SHP77 treated with DMSO at 0.1 percent for 48 hours (cell line): ENCODE results near the gene CHAD.
"Not testable (repeated sequence)": the region's sequence is repeated elsewhere in the genome, so short reads cannot be mapped to it uniquely, and the experiment has no call there.

Source experiments
- DNase-seq: peaks from one replicate; lab custom pipeline; 2025; lab: John Stamatoyannopoulos, UW

The CHAD gene

DNA sequence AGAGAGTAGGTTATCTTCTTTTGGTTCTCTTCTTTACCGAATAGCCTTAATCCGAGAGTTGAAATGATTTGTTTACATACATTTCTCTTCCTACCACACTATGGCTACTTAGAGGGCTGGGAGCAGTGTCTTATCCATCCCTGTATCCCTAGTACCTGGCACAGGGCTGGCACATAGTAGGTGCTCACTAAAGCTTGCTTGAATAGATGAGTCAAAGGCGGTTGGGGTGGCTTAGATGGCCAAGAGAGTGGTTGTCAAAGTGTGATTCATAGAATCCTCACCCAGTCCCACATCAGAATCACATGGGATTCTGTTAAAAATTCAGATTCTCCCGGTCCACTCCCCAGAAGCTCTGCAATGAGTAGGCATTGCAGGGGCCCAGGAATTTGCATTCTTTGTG, 11.1 kb downstream of the CHAD start:
- DNase-seq, result no peak

GRCh38 chr17:50453901-50454300, 14.8 kb downstream of the CHAD start:
- no peak for DNase-seq

DNA sequence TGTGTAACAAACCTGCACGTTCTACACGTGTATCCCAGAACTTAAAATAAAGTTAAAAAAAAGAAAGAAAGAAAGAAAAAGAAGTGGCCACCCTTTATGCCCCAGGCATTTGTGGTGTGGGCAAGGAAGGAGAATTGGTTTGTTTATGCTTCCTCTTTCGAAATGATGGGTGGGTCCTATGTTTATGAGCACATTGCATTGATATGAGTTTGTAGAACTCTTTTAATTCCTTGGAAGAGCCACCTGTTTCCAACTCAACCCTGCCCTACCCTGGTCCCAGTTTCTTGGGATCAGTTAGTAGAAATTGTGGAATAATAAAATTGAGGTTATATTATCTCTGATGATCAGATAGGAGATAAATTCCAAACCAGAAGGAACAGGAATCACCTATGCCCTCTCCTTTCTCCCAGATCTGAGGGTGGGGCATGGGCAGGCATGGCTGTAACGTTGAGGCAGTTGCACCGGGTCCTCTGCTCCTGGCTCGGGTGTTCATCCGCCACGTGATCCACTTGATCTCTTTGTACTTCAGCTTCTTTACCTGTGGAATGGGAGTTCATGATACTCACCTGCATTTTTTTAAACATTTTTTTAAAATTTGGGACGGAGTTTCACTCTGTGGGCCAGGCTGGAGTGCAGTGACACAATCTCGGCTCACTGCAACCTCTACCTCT, 15.9 kb downstream of the CHAD start:
- no peak for DNase-seq

DNA sequence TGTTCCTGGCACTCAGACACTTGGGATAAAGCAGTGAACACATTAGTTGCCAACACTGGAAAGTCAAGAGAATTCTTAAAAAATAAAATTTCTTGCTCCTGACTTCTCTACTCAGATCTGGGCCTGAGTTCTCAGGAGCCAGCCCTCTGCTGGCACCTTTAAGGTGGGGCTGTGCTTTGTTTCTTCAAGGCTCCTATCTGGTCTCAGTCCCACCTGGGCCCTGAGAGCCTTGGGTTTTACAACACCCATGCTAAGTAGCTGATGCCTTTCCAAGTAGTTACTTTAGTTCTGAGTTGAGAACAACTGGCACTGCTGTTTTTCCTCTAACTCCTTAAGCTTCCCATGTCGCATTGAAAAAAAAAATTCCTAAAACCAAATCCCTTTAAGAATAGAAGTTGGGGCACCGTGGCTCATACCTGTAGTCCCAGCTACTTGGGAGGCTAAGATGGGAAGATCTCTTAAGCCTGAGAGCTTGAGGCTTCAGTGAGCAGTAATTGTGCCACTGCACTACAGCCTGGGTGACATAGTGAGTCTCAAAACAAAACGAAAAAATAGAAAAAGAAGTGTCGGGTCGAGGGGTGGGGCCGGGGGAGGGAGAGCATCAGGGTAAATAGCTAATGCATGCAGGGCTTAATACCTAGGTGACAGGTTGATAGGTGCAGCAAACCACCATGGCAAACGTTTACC, 16.6 kb downstream of the CHAD start:
- no peak for DNase-seq

GRCh38 chr17:50448643-50449042, 20.0 kb downstream of the CHAD start:
- DNase-seq, result no peak

- DNase-seq, result peak; percentile 24
Measured at GRCh38 chr17:50447870-50448595, 20.6 kb downstream of the CHAD start.

- DNase-seq, result no peak
Measured at GRCh38 chr17:50445730-50446325, 22.9 kb downstream of the CHAD start.

- DNase-seq, result no peak
Measured at GRCh38 chr17:50444841-50445715, 23.6 kb downstream of the CHAD start.

DNA sequence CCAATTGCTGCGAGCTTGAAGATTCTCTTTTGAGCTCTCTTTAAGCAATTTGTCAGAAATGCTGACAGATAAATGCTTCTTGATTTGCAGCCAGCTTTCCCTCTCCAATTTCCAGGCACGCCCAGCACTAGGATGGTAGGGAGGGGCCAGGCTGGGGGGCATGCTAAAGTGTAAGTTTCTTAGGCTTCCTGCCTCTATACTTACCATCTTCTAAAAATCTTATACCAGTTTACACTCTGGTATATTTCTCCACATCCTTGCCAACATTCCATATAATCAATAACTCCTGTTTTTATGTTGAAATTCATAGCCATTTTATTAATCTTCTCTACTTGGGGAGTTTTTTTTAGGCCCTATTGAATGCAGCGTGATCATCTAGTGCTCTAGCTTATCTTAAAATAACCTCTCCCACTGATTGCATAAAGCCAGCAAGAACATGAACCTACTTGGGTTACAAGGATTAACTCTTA, 25.1 kb downstream of the CHAD start:
- no peak for DNase-seq

DNA sequence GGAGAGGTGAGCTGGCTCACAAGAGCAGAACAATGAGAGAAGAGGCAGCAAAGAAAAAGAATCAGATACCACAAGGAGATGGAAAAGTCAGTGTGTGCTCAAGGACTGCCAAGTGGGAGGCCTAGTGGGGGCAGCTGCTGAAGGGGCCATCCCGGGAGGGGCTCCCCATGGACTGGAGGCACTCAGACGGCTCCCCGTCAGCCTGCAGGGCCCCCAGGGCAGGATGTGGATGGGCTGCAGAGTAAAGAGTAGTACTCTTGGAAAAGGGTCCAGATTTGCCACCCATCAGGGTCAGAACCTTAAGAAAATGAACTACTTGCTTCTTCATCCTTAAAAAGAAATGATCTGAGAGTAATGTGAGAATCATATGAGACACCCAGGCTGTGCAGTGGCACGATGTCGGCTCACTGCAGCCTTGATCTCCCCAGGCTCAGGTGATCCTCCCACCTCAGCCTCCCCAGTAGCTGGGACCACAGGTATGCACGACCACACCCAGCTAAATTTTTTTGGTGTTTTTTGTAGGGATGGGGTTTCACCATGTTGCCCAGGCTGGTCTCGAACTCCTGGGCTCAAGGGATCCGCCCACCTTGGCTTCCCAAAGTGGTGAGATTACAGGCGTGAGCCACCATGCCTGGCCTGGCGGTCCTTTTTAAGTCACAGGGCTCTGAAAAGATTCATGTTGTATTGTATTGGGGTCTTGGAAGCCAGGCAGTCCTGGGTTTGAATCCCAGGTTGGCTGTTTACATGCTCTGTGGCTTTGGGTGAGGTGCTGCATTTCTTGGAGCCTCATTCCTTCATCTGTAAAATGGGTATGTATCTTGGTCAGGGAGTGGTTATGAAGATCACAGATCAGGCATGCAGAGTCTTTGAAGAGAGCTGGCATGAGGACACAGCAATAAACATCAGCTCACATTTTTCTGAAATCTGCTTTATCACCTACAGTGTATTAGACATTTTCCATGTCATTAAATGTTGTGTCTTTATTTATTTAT, 27.5 kb downstream of the CHAD start:
- no peak for DNase-seq

DNA sequence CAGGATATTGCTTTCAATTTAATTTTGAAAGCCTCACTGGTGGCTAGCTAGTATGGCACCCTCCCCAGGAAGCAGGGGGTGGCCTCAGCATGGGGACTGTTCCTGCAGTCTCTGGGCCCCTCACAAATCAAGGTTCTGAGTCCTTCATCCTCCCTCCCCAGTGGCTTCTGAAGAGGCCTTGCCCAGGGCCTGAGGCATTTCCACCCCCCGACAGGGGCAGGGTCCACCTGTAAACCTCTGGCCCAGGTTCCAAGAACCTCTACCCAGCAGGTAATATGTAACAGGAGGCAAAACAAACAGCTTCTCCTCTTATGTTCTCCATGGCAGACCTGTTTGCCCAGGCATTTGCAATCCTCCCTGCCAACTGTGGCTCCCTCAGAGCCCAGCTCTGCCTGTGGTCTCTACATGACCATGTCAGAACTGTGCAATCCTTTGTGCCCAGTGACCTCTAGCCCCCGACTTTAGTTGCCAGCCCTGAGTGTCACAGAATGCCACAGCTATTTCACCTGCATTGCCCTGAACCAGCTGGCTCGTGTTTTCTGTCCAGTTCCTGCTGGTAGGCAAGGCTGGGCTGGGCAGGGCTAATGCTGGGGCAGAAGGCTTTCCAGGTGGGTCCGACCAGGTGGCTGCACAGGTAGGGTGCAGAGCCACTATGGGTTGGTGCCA, 28.4 kb downstream of the CHAD start:
- no peak for DNase-seq

GRCh38 chr17:50439008-50439407, 29.7 kb downstream of the CHAD start:
- DNase-seq, result no peak

DNA sequence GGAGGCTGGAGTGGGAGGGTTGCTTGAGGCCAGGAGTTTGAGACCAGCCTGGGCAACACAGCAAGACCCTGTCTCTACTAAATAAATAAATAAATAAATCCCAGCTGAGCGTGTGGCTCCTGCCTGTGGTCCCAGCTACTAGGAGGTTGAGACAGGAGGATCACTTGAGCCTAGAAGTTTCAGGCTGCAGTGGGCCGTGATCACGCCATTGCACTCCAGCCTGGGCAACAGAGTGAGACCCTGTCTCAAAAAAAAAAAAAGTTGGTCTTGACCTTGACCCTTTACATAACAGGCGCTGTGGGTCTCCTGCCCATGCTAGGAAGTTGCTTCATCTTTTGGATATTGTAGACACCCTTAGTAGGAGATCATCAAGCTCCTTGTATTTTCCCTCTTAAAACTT, 31.3 kb downstream of the CHAD start:
- no peak for DNase-seq

DNA sequence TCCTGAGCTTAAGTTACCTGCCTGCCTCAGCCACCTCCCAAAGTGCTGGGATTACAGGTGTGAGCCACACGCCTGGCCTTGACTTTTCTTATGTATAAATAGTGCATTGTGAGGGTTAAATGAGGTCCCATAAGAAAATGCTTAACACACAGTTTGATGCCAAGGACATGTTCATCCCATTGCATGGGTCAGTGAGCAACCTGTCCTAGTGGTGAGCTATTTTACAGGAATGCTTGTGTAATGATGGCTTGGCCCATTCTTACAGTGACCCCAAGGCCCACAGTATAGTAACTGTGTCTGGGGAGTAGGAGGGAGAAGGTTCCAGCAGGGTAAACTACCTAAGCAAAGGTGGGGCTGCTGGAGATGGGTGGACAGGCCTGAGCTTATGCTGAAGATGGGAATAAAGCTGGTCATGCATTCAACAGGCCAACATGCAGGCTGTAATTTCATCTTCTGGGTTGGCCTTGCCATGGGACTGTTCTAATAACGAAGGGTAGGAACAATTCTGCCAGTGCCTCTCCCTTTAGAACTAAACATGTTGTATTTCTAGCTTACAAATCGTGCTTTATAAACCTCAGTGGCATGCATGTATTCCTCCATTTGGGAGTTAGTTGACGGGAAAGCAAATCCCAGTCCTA, 36.4 kb downstream of the CHAD start:
- no peak for DNase-seq

GRCh38 chr17:50430821-50431618, 37.7 kb downstream of the CHAD start:
- no peak for DNase-seq

GRCh38 chr17:50429793-50430192, 38.9 kb downstream of the CHAD start:
- DNase-seq, result no peak

- no peak for DNase-seq
Measured at GRCh38 chr17:50428831-50429424, 39.8 kb downstream of the CHAD start.

GRCh38 chr17:50428126-50428525, 40.6 kb downstream of the CHAD start:
- not testable (repeated sequence) for DNase-seq
